Uterus (tissue), 4 donors: ENCODE measurements around the gene GRID2. TPM values are rescaled to one million over a fixed set of nuclear protein-coding genes. Genes with fewer than 3 reads are reported as not detected.

Experiments used
- DNase-seq, 2 donors: peaks; one replicate each; pipeline ENCODE4 v3.0.0-alpha.2; 2019 to 2020
- H3K27ac ChIP-seq, 2 donors: fragments of 200-600 bp; sonication (generic); 1 replicate in 1 of 2; 2 replicates in 1 of 2; pipeline ENCODE4 v1.5.1; 2016 to 2018
- H3K27me3 ChIP-seq, 2 donors: fragments of 200-600 bp; sonication (generic); one replicate each; pipeline ENCODE4 v1.5.1; 2018 to 2019; ENCODE audit warnings: control low read depth in 1 of 2
- H3K36me3 ChIP-seq, 2 donors: fragments of 200-600 bp; sonication (generic); one replicate each; pipeline ENCODE4 v1.5.1; 2019; ENCODE audit warnings: control low read depth in 1 of 2
- H3K4me1 ChIP-seq, 2 donors: fragments of 200-600 bp; sonication (generic); one replicate each; pipeline ENCODE4 v1.5.1; 2018 to 2019; ENCODE audit warnings: control low read depth in 1 of 2
- H3K4me3 ChIP-seq, 2 donors: fragments of 200-600 bp; sonication (generic); 1 replicate in 1 of 2; 2 replicates in 1 of 2; pipeline ENCODE4 v1.5.1; 2018 to 2019; ENCODE audit warnings: mild to moderate bottlenecking in 1 of 2
- H3K9me3 ChIP-seq, 2 donors: fragments of 200-600 bp; sonication (generic); one replicate each; pipeline ENCODE4 v1.5.1; 2019; ENCODE audit warnings: control low read depth in 1 of 2
- CTCF ChIP-seq, 4 experiments: fragments of 200-600 bp in 2 of 4; fragments of 450-650 bp in 2 of 4; sonication (generic) in 2 of 4; IDR thresholded peaks; one replicate each; pipeline ENCODE4 v1.5.1; 2016 to 2019; ENCODE audit warnings: antibody characterized with exemption in 4 of 4, mild to moderate bottlenecking in 2 of 4, moderate library complexity in 1 of 4
- POLR2A ChIP-seq, 2 donors: fragments of 450-650 bp; IDR thresholded peaks; one replicate each; pipeline ENCODE4 v1.6.1; 2016; ENCODE audit warnings: antibody characterized with exemption in 2 of 2, mild to moderate bottlenecking in 1 of 2, moderate library complexity in 1 of 2
- intact Hi-C: fragments of 100-400 bp; cut with DNase I; formaldehyde crosslinking; loops from one replicate; pipeline ENCODE4 v1.15.1; 2023; ENCODE audit warnings: low total_unique reads
- total RNA-seq, 4 donors: library from RNA; depleted of rRNA in 3 of 4; stranded (reverse); fragments of >200 nt in 3 of 4; gene quantifications; one replicate each; pipeline versions ENCODE4 v1.1.0 to v1.2.4, GENCODE V29; 2014 to 2023
- donor health status: DM: yes; HTN: yes; CAD: no.

Gene GRID2
- total RNA-seq, 4 donors from 2014 or later: 0.27 to 33.3 (median 0.59) TPM; not detected in 1

GRCh38 chr4:93139118-93139517, 835.4 kb downstream of the GRID2 start:
- Histone ChIP-seq H3K9me3 (no peaks in the 10 kb centered on the region), H3K4me3 (no peak overlapping the region), H3K4me1 (no peaks in the 10 kb centered on the region), H3K36me3 (no peaks in the 10 kb centered on the region), H3K27ac (no peak overlapping the region), H3K27me3 (no peaks in the 10 kb centered on the region)
- no peak for DNase-seq
- TF ChIP-seq CTCF (IDR thresholded peaks at IDR 0.05) (no peak), POLR2A (IDR thresholded peaks at IDR 0.05) (no peak)
- intact Hi-C loops: no loop called here

GRCh38 chr4:93143902-93144301, 840.1 kb downstream of the GRID2 start:
- Histone ChIP-seq H3K4me3 (no peak overlapping the region), H3K27ac (no peak overlapping the region), H3K36me3 (no peaks in the 10 kb centered on the region), H3K27me3 (no peaks in the 10 kb centered on the region), H3K4me1 (no peaks in the 10 kb centered on the region), H3K9me3 (no peaks in the 10 kb centered on the region)
- no peak for DNase-seq
- intact Hi-C loops: no loop called here
- TF ChIP-seq POLR2A (IDR thresholded peaks at IDR 0.05) (no peak), CTCF (IDR thresholded peaks at IDR 0.05) (no peak)

GRCh38 chr4:93144644-93145043, 840.9 kb downstream of the GRID2 start:
- Histone ChIP-seq H3K27ac (no peak overlapping the region), H3K4me3 (no peak overlapping the region), H3K27me3 (no peaks in the 10 kb centered on the region), H3K4me1 (no peaks in the 10 kb centered on the region), H3K9me3 (no peaks in the 10 kb centered on the region), H3K36me3 (no peaks in the 10 kb centered on the region)
- no peak for TF ChIP-seq POLR2A (IDR thresholded peaks at IDR 0.05)
- no peak for TF ChIP-seq CTCF (IDR thresholded peaks at IDR 0.05)
- intact Hi-C loops: no loop called here
- DNase-seq: no peak

- Histone ChIP-seq H3K4me1 (no peaks in the 10 kb centered on the region), H3K4me3 (no peak overlapping the region), H3K36me3 (no peaks in the 10 kb centered on the region), H3K27me3 (no peaks in the 10 kb centered on the region), H3K27ac (no peak overlapping the region), H3K9me3 (no peaks in the 10 kb centered on the region)
- no peak for TF ChIP-seq POLR2A (IDR thresholded peaks at IDR 0.05)
- no peak for DNase-seq
- intact Hi-C loops: no loop called here
Observed at GRCh38 chr4:93147524-93148212, 843.9 kb downstream of the GRID2 start.

GRCh38 chr4:93152491-93152890, 848.7 kb downstream of the GRID2 start:
- H3K9me3 ChIP-seq: no peaks in the 10 kb centered on the region
- H3K27me3 ChIP-seq: no peaks in the 10 kb centered on the region
- no peak overlapping the region for H3K27ac ChIP-seq
- TF ChIP-seq CTCF (IDR thresholded peaks at IDR 0.05) (no peak), POLR2A (IDR thresholded peaks at IDR 0.05) (no peak)
- intact Hi-C loops: no loop called here
- no peak overlapping the region for H3K4me3 ChIP-seq
- DNase-seq: no peak
- no peaks in the 10 kb centered on the region for H3K36me3 ChIP-seq
- H3K4me1 ChIP-seq: no peaks in the 10 kb centered on the region

GRCh38 chr4:93157986-93158385, 854.2 kb downstream of the GRID2 start:
- no peak overlapping the region for H3K4me3 ChIP-seq
- no peaks in the 10 kb centered on the region for H3K9me3 ChIP-seq
- H3K36me3 ChIP-seq: no peaks in the 10 kb centered on the region
- no peaks in the 10 kb centered on the region for H3K27me3 ChIP-seq
- H3K4me1 ChIP-seq: no peaks in the 10 kb centered on the region
- intact Hi-C loops: no loop called here
- H3K27ac ChIP-seq: no peak overlapping the region
- TF ChIP-seq POLR2A (IDR thresholded peaks at IDR 0.05) (no peak), CTCF (IDR thresholded peaks at IDR 0.05) (no peak)
- DNase-seq: no peak
